GM12874 (cell line): ENCODE data around the gene SMC1B.

Experiments
- CTCF ChIP-seq: IDR thresholded peaks from 2 replicates; pipeline ENCODE4 v1.5.1; 2011; ENCODE audit warnings: low read depth, mild to moderate bottlenecking, control low read depth, low read length, moderate library complexity; ENCODE audit not compliant: insufficient read depth

Gene SMC1B

GRCh38 chr22:45341498-45341897 lies 71.9 kb downstream of the SMC1B start:
- no peak for TF ChIP-seq CTCF

GRCh38 chr22:45340323-45340722 lies 73.1 kb downstream of the SMC1B start:
- no peak for TF ChIP-seq CTCF

GRCh38 chr22:45338795-45339194 lies 74.6 kb downstream of the SMC1B start:
- no peak for TF ChIP-seq CTCF

GRCh38 chr22:45337536-45337935 lies 75.9 kb downstream of the SMC1B start:
- TF ChIP-seq CTCF: no peak

GRCh38 chr22:45336971-45337431 lies 76.4 kb downstream of the SMC1B start:
- no peak for TF ChIP-seq CTCF

- no peak for TF ChIP-seq CTCF
These were observed 77.4 kb downstream of the SMC1B start for GRCh38 chr22:45335854-45336522.

- no peak for TF ChIP-seq CTCF
These were observed 78.2 kb downstream of the SMC1B start for GRCh38 chr22:45335021-45335818.
